ENCODE measurements around the gene SMARCD2.

The SMARCD2 gene

DNA sequence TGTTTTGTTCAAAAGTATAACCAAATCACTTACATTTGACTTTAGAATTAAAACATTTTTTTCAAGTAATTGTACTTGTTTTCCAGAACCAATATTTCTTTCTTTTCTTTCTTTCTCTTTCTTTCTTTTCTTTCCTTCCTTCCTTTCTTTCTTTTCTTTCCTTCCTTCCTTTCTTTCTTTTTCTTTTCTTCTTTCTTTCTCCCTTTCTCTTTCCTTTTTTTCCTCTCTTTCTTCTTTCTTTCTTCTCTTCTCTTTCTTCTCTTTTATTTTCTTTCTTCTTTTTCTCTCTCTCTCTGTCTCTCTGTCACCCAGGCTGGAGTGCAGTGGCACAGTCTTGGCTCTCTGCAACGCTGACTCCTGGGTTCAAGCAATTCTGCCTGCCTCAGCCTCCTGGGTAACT lies 41.7 kb downstream of the SMARCD2 start:
- TF ChIP-seq FOXP2 (optimal IDR thresholded peaks at IDR 0.05; ENCODE audit: borderline replicate concordance, extremely low read depth, extremely low read length, insufficient read depth) (no peak), POLR2AphosphoS5 (IDR thresholded peaks at IDR 0.05; ENCODE audit: low read depth, low read length) (no peak), SIN3A (IDR thresholded peaks at IDR 0.05; ENCODE audit: borderline replicate concordance, insufficient read depth, low read length) (no peak), TAF1 (IDR thresholded peaks at IDR 0.05; ENCODE audit: borderline replicate concordance, insufficient read depth, low read length) (no peak)
- TF ChIP-seq, protein P1, sequence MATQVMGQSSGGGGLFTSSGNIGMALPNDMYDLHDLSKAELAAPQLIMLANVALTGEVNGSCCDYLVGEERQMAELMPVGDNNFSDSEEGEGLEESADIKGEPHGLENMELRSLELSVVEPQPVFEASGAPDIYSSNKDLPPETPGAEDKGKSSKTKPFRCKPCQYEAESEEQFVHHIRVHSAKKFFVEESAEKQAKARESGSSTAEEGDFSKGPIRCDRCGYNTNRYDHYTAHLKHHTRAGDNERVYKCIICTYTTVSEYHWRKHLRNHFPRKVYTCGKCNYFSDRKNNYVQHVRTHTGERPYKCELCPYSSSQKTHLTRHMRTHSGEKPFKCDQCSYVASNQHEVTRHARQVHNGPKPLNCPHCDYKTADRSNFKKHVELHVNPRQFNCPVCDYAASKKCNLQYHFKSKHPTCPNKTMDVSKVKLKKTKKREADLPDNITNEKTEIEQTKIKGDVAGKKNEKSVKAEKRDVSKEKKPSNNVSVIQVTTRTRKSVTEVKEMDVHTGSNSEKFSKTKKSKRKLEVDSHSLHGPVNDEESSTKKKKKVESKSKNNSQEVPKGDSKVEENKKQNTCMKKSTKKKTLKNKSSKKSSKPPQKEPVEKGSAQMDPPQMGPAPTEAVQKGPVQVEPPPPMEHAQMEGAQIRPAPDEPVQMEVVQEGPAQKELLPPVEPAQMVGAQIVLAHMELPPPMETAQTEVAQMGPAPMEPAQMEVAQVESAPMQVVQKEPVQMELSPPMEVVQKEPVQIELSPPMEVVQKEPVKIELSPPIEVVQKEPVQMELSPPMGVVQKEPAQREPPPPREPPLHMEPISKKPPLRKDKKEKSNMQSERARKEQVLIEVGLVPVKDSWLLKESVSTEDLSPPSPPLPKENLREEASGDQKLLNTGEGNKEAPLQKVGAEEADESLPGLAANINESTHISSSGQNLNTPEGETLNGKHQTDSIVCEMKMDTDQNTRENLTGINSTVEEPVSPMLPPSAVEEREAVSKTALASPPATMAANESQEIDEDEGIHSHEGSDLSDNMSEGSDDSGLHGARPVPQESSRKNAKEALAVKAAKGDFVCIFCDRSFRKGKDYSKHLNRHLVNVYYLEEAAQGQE (IDR thresholded peaks at IDR 0.05; ENCODE audit: insufficient read depth in 1 of 2, low read depth in 2 of 2, low read length in 2 of 2), result no peak

DNA sequence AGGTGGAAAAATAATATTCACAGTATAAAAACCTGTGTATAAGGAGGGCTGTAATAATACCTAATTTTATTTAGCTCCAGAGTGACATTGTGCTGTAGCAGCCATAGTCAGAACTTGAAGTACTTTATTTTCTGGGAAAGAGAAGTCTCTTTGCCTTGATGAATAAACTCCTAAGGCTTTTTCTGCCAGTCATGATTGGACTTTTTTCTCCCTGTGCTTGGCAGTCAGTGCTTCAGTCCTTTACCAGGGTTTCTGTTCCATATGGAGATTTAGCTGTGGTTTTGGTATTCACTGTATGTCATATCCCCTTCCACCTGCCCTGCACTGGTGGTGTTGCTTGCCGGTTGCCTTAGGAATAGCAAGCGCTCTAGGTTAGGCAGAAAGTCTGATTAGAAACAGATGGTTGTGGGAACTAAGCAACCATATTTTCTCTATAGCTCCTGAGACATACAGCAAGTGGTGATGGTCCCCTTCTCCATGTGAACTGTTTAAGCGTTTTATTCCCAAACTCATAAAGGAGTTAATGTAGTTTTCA lies 43.8 kb downstream of the SMARCD2 start:
- TF ChIP-seq TAF1 (IDR thresholded peaks at IDR 0.05; ENCODE audit: borderline replicate concordance, insufficient read depth, low read length), result no peak
- TF ChIP-seq, protein P1 (IDR thresholded peaks at IDR 0.05; ENCODE audit: insufficient read depth in 1 of 2, low read depth in 2 of 2, low read length in 2 of 2), result no peak
- TF ChIP-seq POLR2AphosphoS5 (IDR thresholded peaks at IDR 0.05; ENCODE audit: low read depth, low read length), result no peak
- no peak for TF ChIP-seq SIN3A (IDR thresholded peaks at IDR 0.05; ENCODE audit: borderline replicate concordance, insufficient read depth, low read length)
- TF ChIP-seq FOXP2 (optimal IDR thresholded peaks at IDR 0.05; ENCODE audit: borderline replicate concordance, extremely low read depth, extremely low read length, insufficient read depth), result no peak

DNA sequence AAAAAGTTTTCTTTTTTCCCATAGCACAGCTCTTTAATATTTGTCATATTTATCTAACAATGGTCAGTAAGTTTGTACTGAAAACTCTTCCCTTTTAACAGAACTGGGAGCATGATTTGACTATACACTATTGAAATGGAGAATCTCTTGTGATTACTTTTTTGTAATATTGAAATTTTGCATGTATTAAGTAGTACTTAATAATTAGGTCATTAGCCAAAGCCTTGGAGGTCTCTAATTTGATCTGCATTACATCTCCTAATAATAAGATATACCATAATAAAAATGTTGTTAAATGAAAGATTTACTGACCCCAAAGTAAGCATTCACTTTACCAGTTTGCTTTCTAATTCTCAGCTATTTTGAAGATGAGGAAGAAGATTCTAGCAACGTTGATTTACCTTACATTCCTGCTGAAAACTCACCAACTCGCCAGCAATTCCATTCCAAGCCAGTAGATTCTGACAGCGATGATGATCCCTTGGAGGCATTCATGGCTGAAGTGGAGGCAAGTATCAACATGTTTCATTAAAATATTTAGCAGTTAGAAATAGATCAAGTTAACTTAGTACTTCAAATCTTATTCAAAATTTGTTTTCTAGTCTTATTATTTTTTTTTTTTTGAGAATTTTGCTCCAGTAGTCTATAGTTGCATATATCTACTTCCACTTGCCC lies 50.3 kb downstream of the SMARCD2 start:
- no peak for TF ChIP-seq FOXP2 (optimal IDR thresholded peaks at IDR 0.05; ENCODE audit: borderline replicate concordance, extremely low read depth, extremely low read length, insufficient read depth)
- no peak for TF ChIP-seq SIN3A (IDR thresholded peaks at IDR 0.05; ENCODE audit: borderline replicate concordance, insufficient read depth, low read length)
- TF ChIP-seq POLR2AphosphoS5 (IDR thresholded peaks at IDR 0.05; ENCODE audit: low read depth, low read length), result no peak
- TF ChIP-seq, protein P1 (IDR thresholded peaks at IDR 0.05; ENCODE audit: insufficient read depth in 1 of 2, low read depth in 2 of 2, low read length in 2 of 2), result no peak
- TF ChIP-seq TAF1 (IDR thresholded peaks at IDR 0.05; ENCODE audit: borderline replicate concordance, insufficient read depth, low read length), result no peak

DNA sequence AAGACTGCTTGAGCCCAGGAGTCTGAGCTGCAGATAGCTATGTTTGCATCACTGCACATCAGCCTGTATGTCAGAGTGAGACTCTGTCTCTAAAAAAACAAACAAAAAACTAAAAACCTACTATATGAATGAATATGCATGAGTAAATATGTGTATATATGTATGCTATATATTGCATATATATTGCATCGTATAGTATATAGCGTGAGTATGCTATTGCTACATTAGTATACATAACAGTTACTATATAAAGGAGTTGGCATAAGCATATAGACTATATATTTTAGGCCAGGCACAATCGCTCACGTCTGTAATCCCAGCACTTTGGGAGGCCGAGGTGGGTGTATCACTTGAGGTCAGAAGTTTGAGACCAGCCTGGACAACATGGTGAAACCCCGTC lies 52.4 kb downstream of the SMARCD2 start:
- no peak for TF ChIP-seq FOXP2 (optimal IDR thresholded peaks at IDR 0.05; ENCODE audit: borderline replicate concordance, extremely low read depth, extremely low read length, insufficient read depth)
- no peak for TF ChIP-seq POLR2AphosphoS5 (IDR thresholded peaks at IDR 0.05; ENCODE audit: low read depth, low read length)

DNA sequence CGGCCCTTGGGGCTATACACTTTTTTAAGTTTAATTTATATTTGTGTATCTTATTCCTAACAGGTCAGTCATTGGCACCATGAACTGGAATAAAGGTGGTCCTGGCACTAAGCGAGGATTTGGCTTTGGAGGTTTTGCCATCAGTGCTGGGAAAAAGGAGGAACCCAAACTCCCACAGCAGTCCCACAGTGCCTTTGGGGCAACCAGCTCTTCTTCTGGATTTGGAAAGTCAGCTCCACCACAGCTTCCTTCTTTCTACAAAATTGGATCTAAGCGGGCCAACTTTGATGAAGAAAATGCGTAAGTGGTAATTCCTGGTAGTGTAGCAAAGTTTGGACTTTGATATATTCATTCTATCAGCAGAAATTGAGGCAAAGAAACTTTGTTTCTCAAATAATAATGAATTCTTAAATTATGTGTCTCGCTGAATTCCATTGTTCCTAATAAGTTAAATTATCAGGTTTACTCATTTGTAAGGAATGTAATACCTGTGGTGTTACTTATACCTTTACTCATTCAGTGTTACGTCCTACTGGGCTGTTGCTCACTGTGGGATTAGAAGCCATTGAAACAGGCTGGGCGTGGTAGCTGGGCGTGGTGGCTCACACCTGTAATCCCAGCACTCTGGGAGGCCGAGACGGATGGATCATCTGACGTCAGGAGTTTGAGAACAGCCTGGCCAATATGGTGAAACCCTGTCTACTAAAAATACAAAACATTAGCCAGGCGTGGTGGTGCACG lies 55.3 kb downstream of the SMARCD2 start:
- no peak for TF ChIP-seq TAF1 (IDR thresholded peaks at IDR 0.05; ENCODE audit: borderline replicate concordance, insufficient read depth, low read length)
- no peak for TF ChIP-seq SIN3A (IDR thresholded peaks at IDR 0.05; ENCODE audit: borderline replicate concordance, insufficient read depth, low read length)
- no peak for TF ChIP-seq FOXP2 (optimal IDR thresholded peaks at IDR 0.05; ENCODE audit: borderline replicate concordance, extremely low read depth, extremely low read length, insufficient read depth)
- no peak for TF ChIP-seq POLR2AphosphoS5 (IDR thresholded peaks at IDR 0.05; ENCODE audit: low read depth, low read length)
